ENCODE data around the gene HIPK2. TPM values are rescaled to one million over a fixed set of nuclear protein-coding genes. Genes with fewer than 3 reads are reported as not detected.

The HIPK2 gene
- total and polyA plus RNA-seq, 10 of the 15 experiments (the other 5 are each of a cell fraction or from before 2014, with no cell fraction given) = 1.7 to 39.0 (median 9.4) TPM

DNA sequence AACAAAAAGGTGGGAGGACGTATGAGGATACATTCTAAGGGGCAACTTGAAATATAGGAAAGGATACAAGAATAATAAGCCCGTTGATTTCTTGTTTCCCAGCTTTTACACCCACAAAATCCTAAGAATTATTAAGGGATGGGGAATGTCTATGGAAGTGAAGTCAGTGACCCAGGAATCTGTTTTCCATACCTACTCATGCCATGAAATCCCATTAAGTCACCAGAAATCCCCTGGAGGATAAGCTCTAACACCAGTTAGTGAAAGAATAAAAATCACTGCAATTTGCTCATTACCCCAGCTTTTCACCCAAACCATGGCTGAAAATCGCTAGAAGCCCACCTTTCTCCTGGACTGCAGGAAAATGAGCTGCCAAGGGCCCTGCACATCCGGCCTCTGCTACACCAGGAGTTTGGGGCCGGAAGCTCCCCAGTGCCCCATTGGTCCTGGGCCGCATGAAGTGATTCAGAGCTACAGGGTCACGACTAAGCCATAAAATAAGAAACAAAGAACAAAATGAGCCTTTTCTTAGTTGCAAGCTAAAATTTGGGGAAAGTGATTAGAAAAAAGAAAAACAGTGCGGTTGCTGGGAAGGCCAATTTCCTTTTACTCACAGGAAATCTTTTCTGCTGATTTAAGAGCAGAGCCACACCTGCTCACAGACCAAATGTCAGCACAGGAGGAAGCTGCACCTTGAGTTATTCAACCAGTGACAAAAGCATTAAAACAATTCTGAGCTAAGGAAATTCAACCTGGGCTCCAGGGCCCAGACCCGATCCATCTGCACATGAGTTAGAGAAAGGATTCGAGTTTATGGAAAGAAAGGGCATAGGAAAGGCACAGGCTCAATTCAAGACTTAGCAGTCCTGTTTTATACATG lies 40.3 kb downstream of the HIPK2 start:
- H3K9ac ChIP-seq (ENCODE audit: control insufficient read depth, insufficient read depth, low read length) = no peak overlapping the region
- no peaks in the 10 kb centered on the region for H4K20me1 ChIP-seq (ENCODE audit: control insufficient read depth, insufficient read depth)
- POLR2A ChIA-PET = interaction anchor here (1.1 to 1.5 kb wide), 2 partner anchors 10 to 18 kb away, joined by 4 read pairs; no protein-coding TSS in a partner anchor
- SMC1A ChIA-PET (ENCODE audit: uncharacterized antibody, unreplicated experiment) = interaction anchor here (0.7 to 1.6 kb wide), 9 partner anchors 9 to 58 kb away, joined by 3 to 5 read pairs (median 3); no protein-coding TSS in a partner anchor
- peaks cover 2 to 5% of the 10 kb centered on the region in 2 experiments; a peak in 2 of 4 replicates for H3K36me3 ChIP-seq (ENCODE audit: control insufficient read depth in 2 of 2, insufficient read depth in 2 of 2, low read length in 1 of 2)
- no peak overlapping the region for H3K27ac ChIP-seq (ENCODE audit: control insufficient read depth, insufficient read depth)
- FAIRE-seq = no peak
- intact Hi-C loops (cut with micrococcal nuclease; ENCODE audit: unreplicated experiment) = no loop called here
- RAD21 ChIA-PET (ENCODE audit: unreplicated experiment) = no interaction called here
- TF ChIP-seq, protein P1, sequence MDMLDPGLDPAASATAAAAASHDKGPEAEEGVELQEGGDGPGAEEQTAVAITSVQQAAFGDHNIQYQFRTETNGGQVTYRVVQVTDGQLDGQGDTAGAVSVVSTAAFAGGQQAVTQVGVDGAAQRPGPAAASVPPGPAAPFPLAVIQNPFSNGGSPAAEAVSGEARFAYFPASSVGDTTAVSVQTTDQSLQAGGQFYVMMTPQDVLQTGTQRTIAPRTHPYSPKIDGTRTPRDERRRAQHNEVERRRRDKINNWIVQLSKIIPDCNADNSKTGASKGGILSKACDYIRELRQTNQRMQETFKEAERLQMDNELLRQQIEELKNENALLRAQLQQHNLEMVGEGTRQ (IDR thresholded peaks at IDR 0.05; ENCODE audit: borderline replicate concordance, low read depth, low read length) = no peak
- TF ChIP-seq, protein P2, sequence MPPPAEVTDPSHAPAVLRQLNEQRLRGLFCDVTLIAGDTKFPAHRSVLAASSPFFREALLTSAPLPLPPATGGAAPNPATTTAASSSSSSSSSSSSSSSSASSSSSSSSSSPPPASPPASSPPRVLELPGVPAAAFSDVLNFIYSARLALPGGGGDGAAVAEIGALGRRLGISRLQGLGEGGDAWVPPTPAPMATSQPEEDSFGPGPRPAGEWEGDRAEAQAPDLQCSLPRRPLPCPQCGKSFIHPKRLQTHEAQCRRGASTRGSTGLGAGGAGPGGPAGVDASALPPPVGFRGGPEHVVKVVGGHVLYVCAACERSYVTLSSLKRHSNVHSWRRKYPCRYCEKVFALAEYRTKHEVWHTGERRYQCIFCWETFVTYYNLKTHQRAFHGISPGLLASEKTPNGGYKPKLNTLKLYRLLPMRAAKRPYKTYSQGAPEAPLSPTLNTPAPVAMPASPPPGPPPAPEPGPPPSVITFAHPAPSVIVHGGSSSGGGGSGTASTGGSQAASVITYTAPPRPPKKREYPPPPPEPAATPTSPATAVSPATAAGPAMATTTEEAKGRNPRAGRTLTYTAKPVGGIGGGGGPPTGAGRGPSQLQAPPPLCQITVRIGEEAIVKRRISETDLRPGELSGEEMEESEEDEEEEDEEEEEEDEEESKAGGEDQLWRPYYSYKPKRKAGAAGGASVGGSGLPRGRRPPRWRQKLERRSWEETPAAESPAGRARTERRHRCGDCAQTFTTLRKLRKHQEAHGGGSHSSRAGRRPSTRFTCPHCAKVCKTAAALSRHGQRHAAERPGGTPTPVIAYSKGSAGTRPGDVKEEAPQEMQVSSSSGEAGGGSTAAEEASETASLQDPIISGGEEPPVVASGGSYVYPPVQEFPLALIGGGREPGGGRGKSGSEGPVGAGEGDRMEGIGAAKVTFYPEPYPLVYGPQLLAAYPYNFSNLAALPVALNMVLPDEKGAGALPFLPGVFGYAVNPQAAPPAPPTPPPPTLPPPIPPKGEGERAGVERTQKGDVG (CRISPR knock-in tag; IDR thresholded peaks at IDR 0.05) = no peak
- TF ChIP-seq, protein P3, sequence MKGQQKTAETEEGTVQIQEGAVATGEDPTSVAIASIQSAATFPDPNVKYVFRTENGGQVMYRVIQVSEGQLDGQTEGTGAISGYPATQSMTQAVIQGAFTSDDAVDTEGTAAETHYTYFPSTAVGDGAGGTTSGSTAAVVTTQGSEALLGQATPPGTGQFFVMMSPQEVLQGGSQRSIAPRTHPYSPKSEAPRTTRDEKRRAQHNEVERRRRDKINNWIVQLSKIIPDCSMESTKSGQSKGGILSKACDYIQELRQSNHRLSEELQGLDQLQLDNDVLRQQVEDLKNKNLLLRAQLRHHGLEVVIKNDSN (IDR thresholded peaks at IDR 0.05; ENCODE audit: borderline replicate concordance, extremely low read length, insufficient read depth, low read depth, low read length) = no peak
- TF ChIP-seq ZNF274 (IDR thresholded peaks at IDR 0.05; ENCODE audit: insufficient read depth, insufficient read length) = no peak
- TF ChIP-seq SP1 (IDR thresholded peaks at IDR 0.05; ENCODE audit: low read depth, low read length) = no peak
- no peak for TF ChIP-seq SMAD1 (IDR thresholded peaks at IDR 0.05; ENCODE audit: low read depth, partially characterized antibody)
- no peak for TF ChIP-seq SUPT20H (IDR thresholded peaks at IDR 0.05; ENCODE audit: borderline replicate concordance, control insufficient read depth, low read depth, low read length)
- no peak for TF ChIP-seq MTA2 (IDR thresholded peaks at IDR 0.05; ENCODE audit: low read depth)
- no peak for TF ChIP-seq ZNF384 (IDR thresholded peaks at IDR 0.05; ENCODE audit: borderline replicate concordance, low read depth, low read length)
- no peak for TF ChIP-seq PML (IDR thresholded peaks at IDR 0.05; ENCODE audit: low read length)
- TF ChIP-seq CEBPB (IDR thresholded peaks at IDR 0.05; ENCODE audit: borderline replicate concordance in 1 of 2, low read depth in 2 of 2, low read length in 2 of 2) = no peak
- no peak for TF ChIP-seq CREB1 (IDR thresholded peaks at IDR 0.05; ENCODE audit: low read depth)
- no peak overlapping the region for H3K4me3 ChIP-seq
- no peak overlapping the region for H2AFZ ChIP-seq (ENCODE audit: control insufficient read depth, low read depth, low read length)
- WGBS (ENCODE audit: insufficient coverage, insufficient replicate concordance, low lambda C conversion rate, missing lambda C conversion rate) = 51% methylated on average over 10 of the region's 10 CpGs
- ATAC-seq = no peak
- in situ Hi-C loops (cut with MboI) = no loop called here
- CTCF ChIA-PET = interaction anchor here (0.9 to 1.7 kb wide), 8 partner anchors 9 to 92 kb away, joined by 3 to 8 read pairs (median 4); no protein-coding TSS in a partner anchor
- DNase-seq (ENCODE audit: low read depth, low spot score) = no peak
- no peaks in the 10 kb centered on the region; the same call in none of the 2 replicates for H3K79me2 ChIP-seq (ENCODE audit: control insufficient read depth, insufficient read depth, low read length)
- peaks cover 8% of the 10 kb centered on the region for H3K4me1 ChIP-seq (ENCODE audit: control insufficient read depth, insufficient read depth, low read length)
- H3K27me3 ChIP-seq (replicated peaks in 1 of 2; ENCODE audit: control insufficient read depth in 2 of 2, insufficient read depth in 2 of 2, low read length in 1 of 2) = no peaks in the 10 kb centered on the region
- BruUV-seq (replicated peaks) = no TSS peak
- no peaks in the 10 kb centered on the region; the same call in 2 of the 3 replicates for H3K9me3 ChIP-seq (replicated peaks; ENCODE audit: control insufficient read depth, insufficient read depth, low read length)
- 0 out of 2 replicates have a peak overlapping the region, but pooled peaks have one; percentile 0 for H3K4me2 ChIP-seq (ENCODE audit: control insufficient read depth, insufficient read depth)

All from GM12878 (cell line).